ENCODE measurements around the gene USP40.
"Not testable (repeated sequence)": the region's sequence is repeated elsewhere in the genome, so short reads cannot be mapped to it uniquely, and the experiment has no call there.

Gene USP40, protein sequence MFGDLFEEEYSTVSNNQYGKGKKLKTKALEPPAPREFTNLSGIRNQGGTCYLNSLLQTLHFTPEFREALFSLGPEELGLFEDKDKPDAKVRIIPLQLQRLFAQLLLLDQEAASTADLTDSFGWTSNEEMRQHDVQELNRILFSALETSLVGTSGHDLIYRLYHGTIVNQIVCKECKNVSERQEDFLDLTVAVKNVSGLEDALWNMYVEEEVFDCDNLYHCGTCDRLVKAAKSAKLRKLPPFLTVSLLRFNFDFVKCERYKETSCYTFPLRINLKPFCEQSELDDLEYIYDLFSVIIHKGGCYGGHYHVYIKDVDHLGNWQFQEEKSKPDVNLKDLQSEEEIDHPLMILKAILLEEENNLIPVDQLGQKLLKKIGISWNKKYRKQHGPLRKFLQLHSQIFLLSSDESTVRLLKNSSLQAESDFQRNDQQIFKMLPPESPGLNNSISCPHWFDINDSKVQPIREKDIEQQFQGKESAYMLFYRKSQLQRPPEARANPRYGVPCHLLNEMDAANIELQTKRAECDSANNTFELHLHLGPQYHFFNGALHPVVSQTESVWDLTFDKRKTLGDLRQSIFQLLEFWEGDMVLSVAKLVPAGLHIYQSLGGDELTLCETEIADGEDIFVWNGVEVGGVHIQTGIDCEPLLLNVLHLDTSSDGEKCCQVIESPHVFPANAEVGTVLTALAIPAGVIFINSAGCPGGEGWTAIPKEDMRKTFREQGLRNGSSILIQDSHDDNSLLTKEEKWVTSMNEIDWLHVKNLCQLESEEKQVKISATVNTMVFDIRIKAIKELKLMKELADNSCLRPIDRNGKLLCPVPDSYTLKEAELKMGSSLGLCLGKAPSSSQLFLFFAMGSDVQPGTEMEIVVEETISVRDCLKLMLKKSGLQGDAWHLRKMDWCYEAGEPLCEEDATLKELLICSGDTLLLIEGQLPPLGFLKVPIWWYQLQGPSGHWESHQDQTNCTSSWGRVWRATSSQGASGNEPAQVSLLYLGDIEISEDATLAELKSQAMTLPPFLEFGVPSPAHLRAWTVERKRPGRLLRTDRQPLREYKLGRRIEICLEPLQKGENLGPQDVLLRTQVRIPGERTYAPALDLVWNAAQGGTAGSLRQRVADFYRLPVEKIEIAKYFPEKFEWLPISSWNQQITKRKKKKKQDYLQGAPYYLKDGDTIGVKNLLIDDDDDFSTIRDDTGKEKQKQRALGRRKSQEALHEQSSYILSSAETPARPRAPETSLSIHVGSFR

DNA sequence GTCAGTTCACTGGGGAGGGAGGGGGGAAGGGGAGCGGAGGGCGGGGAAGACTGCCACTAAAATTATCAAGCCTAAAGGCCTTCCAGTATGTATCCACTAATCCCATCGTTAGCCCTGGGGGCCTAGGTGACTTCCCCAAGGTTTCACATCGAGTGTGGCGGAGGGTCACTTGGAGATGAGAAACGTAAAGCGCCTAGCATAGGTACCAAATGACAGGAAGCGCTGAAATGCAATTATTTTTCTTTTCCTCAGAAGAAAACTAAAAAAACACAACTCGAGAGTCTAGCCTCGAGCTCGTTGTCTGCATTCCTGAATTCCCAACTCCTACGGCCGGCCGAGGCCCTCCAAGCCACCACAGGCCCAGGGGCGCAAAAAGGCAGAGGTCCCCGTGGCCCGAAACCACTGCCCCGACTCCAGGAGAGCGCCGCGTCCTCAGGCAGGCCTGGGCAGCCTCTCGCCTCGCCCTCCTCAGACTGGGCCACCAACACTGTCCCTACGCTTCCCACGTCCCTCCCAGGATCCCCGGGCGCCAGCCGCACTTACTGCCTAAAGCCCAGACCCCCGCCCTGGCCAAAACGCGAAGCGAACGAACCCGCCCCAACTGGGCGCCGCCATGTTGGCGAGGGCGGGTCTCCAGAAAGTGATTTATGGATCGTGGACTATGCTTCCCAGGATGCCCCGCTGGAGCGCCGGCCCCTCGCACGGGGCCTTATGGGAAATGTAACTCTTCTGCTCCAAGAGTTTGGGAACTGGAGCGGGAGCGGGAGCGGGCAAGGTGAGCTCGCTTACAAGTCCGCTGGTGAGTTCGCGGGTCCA is at the start of gene USP40:
TSS of gene USP40 (minus strand) at position 642 of the 816 bp plus-strand sequence. CDS start 1,228 bp downstream, outside the sequence.
- peak; percentile 91 to 94 for DNase-seq

DNA sequence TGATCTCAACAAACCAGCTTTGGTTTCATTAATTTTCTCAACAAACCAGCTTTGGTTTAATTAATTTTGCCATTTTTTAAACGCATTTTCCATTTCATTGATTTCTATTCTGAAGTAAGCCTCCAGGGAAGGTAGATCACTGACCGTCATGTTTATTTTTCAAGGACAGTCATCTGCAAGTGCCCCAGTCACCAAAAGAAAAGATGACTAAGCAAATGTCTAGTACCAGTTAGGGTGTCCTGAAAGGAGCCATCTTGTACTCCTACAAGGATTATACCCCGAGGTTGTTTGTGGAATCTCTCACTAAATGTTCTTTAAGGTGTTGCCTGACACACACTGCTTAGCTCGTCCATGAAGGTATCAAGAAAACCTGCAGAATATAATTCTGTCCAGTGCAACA is 44.7 kb upstream of the USP40 start:
- DNase-seq = no peak

DNA sequence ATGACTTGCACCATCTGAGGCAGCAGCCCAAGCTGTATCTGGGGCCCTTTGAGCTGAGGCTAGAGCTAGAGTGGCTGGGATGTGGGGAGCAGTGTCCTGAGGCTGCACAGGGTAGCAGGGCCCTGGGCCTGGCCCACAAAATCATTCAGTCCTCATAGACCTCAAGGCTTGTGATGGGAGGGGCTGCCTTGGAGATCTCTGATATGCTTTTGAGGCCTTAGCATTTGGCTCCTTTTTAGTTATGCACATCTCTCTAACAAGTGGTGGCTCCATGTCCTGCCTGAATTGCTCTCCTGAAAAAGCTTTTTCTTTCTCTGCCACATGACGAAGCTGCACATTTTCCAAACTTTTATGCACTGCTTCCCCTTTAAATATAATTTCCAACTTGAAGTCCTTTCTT is 39.1 kb upstream of the USP40 start:
- DNase-seq = no peak

DNA sequence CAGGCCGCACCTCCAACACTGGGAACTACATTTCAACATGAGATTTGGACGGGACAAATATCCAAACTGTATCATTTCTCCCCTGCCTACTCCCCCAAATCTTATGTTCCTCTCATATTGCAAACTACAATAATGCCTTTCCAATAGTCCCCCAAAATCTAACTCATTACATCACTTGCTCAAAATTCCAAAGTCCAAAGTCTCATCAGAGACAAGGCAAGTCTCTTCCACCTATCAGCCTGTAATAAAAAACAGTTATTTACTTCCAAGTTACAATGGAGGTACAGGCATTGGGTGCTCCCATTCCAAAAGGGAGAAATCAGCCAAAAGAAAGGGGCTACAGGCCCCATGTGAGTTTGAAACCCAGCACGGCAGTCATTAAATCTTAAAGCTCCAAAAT is 38.2 kb upstream of the USP40 start:
- no peak for DNase-seq

DNA sequence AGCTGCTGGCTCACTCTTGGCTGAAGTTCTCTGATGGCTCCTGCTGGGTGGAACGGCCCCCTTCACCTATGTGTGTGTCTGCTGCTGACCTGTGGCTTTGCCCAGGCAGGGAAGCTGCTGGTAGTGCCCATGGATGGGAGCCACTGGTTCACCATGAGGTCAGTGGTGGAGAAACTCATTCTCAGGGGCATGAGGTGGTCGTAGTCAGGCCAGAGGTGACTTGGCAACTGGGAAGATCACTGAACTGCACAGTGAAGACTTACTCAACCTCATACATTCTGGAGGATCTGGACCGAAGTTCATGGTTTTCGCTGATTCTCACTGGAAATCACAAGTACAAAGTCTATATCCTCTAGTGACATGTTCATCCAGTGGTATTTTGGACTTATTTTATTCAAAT is 36.9 kb upstream of the USP40 start:
- DNase-seq = no peak

DNA sequence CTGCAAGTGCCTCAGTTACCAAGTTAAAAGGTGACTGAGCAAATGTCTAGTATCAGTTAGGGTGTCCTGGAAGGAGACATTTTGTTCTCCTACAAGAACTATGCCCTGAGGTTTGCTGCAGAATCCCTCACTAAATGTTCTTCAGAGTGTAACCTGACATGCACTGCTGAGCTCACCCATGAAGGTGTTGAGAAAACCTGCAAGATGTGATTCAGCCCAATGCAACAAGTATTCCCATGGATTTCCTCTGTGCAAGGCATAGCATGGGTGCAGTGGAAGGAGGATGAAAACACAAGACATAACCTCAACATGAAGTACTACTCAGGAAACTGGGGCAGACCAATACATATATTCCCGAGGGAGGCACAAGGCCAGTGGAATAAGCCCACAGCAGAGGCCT is 35.5 kb upstream of the USP40 start:
- DNase-seq = no peak

DNA sequence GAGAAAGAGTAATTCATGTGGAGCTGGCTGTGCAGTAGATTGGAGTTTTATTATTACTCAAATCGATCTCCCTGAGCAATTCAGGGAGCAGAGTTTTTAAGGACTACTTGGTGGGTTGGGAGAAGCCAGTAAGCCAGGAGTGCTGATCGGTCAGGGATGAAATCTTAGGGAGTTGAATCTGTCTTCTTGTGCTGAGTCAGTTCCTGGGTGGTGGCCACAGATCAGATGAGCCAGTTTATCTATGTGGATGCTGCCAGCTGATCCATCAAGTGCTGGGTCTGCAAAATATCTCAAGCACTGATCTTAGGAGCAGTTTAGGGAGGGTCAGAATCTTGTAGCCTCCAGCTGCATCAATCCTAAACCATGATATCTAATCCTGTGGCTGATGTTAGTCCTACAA is 33.8 kb upstream of the USP40 start:
- DNase-seq = no peak

DNA sequence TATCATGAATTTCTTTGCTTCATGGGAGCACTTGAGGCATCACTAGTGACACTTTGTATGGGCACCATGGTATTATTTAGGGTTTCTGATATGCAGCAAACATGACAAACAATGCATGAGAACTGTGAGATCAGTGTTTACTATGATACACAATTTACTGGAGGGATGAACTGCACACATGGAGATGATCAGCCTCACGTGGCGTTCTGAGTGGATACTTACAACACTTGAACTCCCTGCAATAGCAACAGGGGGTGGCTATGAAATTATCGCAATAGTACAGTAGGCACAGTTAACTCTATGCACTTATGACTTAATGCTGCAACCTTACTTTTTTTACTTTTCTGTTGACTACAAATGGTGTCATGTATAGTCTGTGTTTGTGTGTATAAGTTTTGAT is 32.4 kb upstream of the USP40 start:
- no peak for DNase-seq

DNA sequence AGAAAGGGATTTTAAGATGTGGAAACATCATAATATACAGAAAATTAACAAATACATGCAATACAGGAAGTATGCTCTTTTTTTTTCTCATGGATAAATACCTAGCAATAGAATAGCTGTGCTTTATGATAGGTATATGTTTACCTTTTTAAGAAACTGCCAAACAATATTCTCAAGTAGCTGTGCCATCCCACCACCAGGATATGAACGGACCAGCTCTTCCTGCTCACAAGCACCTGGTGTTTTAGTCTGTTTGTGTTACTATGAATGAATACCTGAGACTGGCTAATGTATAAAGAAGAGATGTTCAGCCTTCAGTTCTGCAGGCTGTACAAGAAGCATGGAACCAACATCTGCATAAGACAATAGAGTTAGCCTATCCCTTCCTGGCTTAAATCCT is 30.9 kb upstream of the USP40 start:
- DNase-seq = no peak

- no peak for DNase-seq
Observed at GRCh38 chr2:233593201-233593600, 26.6 kb upstream of the USP40 start.

GRCh38 chr2:233592706-233593105 is 26.1 kb upstream of the USP40 start:
- not testable (repeated sequence) for DNase-seq

DNA sequence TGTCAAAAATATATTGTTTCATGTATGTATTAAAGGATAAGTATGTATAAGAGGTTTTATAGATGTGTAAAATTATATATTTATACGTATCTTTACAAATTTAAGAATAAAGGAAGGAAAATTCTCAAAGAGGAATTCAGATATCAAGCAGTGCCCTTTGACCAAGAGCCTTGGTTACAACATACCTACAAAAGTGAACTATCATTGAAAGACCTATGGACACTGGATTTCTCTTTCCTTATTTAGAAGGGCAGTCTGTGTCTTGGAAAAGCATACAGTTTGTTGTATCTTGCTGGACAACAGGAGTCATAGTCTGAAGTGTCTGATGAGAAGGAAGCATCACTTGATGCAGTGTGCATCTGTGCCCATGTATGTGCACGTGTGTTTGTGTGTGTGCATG is 21.8 kb upstream of the USP40 start:
- DNase-seq = no peak

- DNase-seq = no peak
Observed at GRCh38 chr2:233584210-233584609, 17.6 kb upstream of the USP40 start.

- DNase-seq = not testable (repeated sequence)
Observed at GRCh38 chr2:233583217-233583965, 16.8 kb upstream of the USP40 start.

DNA sequence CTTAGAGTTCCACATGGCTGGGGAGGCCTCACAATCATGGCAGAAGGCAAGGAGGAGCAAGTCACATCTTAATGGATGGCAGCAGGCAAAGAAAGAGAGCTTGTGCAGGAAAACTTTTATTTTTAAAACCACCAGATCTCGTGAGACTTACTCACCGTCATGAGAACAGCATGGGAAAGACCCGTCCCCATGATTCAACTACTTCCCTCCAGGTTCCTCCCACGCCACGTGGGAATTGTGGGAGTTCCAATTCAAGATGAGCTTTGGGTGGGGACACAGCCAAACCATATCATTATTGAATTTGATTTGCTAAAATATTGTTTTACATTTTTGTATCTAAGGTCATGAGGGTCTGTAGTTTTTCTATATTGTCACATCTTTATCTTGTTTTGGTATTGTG is 10.8 kb upstream of the USP40 start:
- not testable (repeated sequence) for DNase-seq

- no peak for DNase-seq
Observed at GRCh38 chr2:233572468-233572867, 5.9 kb upstream of the USP40 start.

DNA sequence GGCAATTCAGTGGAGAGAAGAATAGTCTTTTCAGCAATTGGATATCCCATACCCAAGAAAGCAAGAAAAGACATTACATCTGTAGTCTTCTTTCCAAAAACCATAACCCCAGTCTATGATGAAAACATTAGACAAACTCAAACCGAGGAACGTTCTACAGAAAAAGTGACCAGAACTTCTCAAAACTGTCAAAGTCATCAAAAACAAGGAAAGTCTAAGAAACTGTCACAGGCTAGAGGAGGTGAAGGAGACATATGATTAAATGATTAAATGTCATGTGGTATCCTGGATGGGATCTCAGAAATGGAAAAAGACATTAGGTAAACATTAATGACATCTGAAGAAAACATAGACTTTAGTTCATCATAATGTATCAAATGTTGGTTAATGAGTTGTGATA is 4.9 kb upstream of the USP40 start:
- no peak for DNase-seq

DNA sequence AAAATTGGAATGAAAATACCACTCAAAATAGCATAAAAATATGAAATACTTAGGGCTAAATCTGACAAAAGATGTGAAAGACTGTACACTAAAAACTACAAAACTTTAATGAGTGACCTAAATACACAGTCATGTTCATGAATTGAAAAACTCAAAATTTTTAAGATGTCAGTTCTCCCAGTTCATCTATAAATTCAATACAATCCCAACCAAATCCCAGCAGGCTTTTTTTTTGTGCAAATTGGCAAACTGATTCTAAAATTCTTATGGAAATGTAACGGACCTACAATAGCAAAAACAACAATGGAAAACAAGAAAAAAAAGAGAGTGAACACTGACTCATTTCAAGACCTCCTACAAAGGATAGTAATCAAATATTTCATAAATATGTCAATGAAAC is 4.4 kb upstream of the USP40 start:
- DNase-seq = no peak

DNA sequence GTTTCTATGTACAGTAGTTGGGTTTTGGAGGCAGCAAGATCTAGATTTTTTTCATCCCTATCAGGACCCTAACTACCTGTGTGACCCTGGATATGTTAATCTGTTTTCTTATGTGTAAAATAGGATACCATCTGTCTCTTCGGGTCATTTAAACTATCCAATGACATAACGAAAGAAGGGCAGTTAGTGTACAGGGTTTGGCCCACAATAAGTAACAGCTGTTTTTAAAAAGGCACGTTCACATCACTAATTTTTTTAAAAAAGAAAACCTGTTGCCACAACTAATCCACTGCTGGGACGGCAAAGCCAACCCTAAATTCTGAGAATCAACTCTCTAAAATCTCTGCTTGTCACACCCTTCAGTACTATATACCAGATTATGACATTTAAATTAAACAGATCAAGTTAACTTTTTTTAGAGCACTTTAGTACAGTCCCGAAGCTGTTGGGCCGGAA is 869 bp downstream of the USP40 start:
- DNase-seq = no peak

DNA sequence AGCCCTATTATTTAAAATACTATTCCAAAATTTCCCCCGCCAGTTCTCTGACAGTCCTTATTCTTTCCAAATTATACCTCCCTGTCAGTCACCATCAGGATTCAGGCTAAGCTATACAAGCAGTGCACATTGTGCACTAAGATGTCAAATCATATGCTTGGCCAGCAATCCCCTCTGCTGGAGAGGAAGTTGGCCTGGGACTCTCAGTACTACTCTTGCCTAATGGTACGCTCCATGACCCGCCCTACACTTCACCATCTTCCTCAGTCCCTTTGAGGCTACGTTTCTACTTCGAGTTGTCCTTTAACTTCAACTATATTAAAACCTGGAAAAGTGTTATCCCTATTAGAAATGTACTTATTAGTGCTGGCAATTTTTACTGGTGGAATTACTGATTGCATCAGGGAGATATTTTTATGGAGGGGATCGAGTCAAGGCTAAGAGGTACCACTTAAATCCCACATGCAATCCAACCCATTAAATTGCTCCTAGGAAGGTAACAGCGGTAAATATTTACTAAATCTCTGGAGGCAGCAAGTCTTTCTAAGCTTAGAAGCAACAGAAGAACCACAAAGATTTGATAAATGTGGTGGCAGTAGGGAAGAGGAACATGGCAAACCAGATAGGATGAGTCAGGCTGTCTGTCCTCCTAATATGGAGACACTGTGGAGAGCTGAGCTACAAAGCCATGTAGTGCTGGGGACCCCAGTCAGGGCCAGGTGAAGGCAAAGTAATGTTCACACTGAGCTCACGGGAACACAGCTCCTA is 2.7 kb downstream of the USP40 start:
- DNase-seq = no peak

Data from NCI-H446 (cell line).